Endothelial cell of hepatic sinusoid (primary cell): ENCODE results near the gene SCN3B.

ENCODE experiments used
- in situ Hi-C: cut with HindIII; loops from 2 replicates; pipeline ENCODE4 v1.10.0; 2017; ENCODE audit warnings: low sequenced_read_pairs

Gene SCN3B

DNA sequence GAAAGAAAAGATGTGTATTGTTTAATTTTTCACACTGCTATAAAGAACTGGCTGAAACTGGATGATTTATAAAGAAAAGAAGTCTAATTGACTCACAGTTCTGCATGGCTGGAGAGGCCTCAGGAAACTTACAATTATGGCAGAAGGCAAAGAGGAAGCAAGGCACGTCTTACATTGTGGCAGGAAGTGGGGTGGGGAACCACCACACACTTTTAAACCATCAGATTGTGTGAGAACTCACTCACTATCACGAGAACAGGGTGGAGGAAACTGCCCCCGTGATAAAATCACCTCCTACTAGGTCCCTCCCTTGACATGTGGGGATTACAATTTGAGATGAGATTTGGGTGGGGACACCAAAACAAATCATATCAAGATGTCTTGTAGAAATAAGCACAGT, 5.5 kb upstream of the SCN3B start:
- in situ Hi-C loops = loop anchor here (5.0 kb wide), 1 partner anchor 32 kb away; no protein-coding TSS in a partner anchor

DNA sequence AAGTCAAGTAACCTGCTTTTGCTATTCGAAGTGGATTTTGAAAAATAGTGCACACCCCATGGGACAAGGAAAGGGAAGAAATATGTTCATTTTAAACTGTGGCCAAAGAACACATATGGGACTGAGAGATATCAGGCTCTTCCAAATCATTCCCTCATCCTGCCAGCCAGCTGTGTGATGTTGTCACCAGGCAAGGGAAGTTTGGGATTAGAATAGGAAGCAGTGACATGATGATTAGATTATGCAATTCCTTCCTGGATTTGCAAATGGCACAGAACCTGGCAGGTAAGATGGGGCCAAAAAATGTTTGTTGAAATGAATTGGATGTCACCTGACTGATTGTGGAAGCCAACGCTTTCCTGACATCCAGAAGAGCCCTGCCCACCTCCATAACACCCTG, 4.9 kb upstream of the SCN3B start:
- in situ Hi-C loops = loop anchor here (5.0 kb wide), 1 partner anchor 33 kb away; no protein-coding TSS in a partner anchor

DNA sequence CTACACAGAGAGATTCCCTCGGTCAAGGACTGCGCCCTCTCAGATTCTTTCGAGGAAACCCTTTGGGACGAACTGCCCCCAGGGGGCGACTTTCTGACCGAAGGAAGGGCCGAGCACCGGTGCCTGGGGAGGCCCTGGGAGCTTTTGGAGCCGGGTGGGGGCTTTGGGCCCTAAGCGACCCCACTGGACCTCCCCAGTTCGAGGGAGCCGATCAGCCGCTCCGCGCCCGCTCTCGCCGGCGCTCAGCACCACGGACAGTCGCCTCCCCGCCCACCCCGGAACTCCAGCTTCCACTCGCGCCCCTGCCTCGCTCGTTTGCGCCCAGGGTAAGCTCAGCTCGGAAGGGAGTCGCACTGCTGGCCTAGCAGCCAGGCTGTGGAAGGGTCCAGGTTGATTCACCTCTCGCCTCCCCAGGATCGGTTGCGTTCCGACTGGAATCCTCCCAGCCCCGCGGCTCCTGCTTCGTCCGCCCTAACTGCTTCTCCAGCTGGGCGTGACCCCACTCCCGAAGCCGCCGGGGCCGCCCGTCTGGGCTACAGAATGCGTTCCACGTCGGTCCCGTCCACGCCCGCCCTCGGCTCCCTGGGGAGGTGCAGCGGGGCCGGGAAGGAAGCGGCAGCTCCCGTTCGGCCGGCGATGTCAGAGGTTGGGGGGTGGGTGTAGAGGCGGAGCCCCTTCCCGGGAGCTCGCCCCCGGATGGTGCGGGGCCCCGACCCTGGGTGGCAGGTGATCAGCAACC, 428 bp downstream of the SCN3B start:
- in situ Hi-C loops = no loop called here

DNA sequence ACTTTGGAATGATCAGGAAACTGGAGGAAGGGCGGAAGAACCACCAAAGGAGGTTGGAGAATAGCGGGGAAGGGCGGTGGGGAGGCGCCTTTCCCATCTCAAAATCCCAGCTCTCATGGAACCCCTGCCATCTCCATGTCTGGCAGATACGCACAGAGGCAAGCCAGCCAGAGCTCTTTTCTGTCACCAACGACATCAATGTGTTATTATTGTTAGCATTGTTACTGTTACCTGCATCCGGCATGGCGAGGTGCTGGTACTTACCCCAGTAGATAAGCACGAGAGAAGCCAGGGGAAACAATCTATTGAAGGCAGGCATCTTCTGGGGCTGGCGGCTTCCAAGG, 969 bp downstream of the SCN3B start:
- in situ Hi-C loops = no loop called here

DNA sequence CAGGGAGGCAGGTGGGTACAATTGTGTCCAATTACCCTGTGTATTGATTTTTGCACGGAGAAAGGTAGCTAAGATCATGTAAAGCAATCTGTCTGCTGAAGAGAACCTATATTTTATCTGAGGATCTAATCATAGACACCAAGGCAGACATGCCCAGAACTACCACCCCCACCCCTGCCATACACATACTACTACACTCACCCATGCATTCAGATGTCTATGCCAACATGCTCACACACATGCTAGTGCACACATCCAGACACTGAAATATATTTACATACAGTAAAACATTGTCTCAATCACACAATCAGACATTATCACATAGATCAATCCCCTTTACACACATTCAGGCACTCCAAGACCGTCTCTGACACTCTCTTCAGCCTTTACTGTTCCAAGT, 1.8 kb downstream of the SCN3B start:
- in situ Hi-C loops = no loop called here

DNA sequence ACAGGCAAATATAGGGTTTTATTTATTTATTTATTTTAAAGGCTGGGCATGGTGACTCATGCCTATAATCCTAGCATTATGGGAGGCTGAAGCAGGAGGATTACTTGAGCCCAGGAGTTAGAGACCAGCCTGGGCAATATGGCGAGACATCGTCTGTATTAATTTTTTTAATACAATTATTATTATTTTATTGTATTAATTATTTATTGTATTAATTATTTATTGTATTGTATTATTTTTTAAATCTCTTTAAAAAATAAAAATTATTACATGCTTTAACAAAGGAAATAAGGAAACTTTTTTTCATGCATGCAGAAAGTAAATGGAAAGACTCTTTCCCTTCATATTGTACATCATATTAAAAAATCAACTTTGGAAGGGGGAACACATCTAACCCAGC, 3.5 kb downstream of the SCN3B start:
- in situ Hi-C loops = no loop called here

DNA sequence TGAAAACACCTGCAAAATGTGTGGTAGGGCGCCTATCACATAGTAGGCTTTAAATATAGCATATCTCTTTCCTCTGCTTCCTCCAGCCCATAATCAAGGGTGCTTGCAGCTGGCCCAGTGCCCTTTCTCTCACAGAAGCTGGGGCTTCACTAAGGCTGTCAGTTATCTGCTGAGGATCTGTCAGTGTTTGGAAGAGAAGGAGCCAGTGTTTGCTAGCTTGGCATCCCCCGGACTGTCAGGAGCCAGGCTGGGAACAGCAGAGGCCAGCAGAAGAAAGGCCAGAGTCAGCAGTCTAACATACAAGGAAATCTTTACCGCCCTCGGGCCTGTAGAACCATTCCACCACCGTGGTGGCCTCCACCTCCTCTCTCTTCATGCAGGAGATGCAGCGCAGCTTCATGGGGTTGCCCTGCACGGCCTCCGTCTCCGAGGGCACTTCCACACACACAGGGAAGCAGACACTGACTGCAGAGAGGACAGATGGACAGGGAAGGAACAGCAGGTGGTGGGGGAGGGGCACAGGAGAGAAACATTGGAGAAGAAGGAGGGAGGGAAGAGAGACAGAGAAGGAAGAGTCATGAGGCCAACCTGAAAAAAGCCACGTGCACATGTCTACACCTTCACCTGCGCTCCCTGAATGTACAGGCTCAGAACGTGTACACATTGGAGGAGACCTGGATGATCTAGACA, 9.0 kb downstream of the SCN3B start:
- in situ Hi-C loops = no loop called here

DNA sequence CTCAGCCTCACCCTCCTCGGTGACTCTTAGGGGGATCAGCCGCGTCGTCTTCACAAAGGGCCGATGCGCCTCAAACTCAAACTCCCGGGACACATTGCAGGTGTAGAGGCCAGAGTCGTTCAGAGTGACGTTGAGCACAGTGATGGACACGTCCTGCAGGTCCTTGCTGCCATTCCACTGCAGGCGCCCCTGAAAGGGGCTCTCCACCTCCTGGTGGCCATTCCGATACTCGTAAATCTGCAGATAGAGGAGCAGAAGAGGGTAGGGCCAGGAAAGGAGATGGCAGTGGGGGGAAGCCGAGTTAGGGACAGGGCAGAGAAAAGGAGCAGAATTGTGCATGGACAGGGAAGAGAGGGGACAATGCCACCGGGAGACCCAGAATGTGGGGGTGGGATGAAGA, 12.0 kb downstream of the SCN3B start:
- in situ Hi-C loops = no loop called here

DNA sequence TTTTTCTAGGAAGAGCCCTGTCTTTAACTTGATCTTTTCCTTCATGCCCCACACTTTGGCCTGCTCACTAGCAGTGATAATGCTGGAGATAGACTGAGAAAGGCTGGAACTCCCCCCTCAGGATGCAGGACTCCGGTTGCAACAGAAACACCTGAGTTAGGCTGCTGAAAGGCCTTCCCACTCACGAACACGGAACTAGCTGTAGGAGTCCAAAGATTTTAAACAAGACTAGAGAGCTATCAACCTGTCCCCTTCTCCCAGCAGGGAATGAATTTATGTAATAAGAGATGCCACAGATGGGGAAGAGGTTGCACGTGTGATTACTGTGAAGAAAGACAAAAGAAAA, 13.0 kb downstream of the SCN3B start:
- in situ Hi-C loops = no loop called here

DNA sequence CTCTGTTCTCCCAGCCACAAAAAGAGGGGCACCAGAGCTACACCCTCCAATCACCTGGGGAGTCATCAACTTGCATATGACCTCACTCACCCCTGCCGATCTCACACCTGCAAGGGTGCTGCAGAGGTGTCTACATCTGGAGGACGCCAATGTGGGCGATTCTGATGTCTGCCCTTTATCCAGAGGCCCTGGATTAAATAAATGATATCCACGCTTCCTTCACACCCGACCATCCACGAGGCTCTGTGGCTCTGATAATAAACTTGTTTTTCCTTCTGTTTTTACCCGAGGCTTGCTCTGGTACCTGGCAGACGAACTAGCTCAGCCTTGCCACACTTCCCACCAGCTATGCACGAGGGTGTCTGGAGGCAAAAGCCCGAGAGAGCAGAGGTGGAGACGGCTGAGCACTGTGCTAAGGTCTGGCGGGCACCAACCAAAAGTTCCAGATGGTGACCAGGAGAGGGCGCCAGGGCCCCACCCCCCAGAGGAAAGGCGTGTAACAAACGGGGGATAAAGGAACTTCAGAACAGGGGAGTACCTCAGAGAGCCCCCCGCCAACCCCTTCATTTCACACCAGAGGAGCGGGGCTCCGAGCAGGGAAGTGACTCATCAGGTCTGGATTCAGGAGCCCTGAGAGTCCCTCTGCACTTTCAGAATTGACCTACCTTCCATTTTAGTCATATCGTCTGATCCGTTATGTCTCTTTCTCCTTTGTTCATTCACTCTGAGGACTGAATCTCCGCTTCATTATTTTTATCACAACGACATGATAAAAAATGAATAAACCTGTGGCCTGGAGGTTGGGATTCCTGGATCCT, 13.5 kb downstream of the SCN3B start:
- in situ Hi-C loops = no loop called here

DNA sequence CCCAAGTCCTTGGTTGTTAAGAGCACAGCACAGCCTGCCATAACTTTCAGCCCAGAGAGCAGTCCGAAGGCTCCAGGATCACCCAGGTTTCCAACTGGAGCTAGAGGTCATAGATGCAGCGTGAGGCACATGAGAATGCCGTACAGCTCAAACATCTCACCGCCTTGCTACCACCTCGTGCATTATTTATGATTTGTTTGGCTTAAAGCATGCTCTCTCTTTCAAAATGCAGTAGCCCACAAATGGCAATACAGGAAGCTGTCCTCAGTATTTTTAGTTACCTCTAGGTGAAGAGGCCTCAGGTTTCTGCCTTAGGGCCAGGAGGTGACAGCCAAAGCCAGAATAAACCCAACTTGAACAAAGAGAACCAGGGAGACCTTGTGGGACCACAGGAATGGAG, 14.4 kb downstream of the SCN3B start:
- in situ Hi-C loops = no loop called here

DNA sequence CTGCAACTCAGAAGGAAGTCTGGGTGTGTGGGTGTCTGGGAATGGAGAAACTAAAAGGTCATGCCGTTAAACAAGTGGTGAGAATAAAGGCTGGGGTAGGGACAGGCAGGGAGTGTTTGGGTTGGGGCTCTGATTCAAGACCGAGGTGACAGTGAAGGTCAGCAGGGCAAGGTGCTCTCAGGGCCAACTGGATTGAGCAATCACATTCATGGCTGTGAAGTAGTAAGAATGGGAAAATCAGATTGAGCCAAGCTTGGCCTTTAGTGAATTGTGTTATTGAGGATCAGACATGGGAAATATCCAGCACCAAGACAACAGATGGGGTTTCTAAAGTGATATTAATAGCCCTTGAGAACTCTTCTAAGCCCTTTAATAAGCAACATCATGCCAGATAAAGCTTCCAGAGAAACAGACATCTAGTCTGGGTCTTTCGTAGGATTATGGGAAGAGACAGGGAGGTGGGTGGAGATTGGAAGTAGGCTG, 24.3 kb downstream of the SCN3B start:
- in situ Hi-C loops = loop anchor here (5.0 kb wide), 1 partner anchor 82 kb away; no protein-coding TSS in a partner anchor

DNA sequence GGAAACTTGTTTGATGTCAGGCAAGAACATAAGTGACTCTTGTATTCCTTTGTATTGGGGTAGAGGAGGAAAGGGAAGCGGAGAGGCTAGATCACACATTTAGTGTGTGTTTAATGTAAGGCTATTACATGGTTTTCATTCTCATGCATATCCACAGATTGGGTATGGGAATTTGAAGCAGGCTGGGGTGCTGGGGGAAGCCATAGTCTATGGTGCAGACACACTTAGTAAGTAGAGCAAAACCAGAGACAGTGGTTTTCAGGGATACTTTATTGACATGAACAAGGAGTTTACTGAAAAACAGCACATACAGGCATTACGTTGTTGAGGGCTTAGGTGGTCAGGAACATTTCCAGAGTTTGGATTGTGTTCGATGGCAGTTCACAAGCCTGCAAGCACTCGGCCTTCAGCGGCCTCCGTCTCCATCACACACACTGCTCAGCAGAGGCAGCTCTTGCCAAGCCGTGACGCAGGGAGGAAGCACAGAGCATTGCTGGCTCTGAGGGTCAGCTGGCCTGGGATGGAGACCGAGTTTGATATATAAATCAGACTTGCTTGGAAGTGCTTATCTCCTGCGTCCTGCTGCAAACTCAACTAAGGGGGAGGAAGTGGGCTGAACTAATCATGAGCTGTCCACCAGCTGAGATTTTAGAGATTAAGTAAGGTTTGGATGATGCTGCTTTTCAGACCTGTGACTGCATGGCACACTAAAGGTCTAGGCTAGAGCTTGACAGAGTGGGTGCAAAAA, 25.3 kb downstream of the SCN3B start:
- in situ Hi-C loops = no loop called here

DNA sequence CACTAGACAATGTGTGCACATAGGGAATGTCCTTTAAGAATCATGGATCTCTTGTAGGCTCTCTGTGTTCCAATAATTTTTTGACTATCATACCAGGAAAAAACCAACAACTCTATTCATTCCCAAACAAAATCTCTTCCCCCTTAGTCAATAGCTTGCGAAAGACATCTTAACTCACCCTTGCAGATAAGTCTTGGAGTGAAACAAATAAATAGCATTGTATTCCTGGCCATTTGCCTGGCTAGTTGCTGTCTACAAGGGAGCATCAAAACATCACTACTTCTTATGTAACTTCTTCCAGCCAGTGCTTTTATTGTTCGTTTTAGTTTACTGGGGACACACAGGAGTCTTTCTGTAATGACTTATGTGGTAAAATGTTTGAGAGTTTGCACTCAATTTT, 29.4 kb downstream of the SCN3B start:
- in situ Hi-C loops = no loop called here

DNA sequence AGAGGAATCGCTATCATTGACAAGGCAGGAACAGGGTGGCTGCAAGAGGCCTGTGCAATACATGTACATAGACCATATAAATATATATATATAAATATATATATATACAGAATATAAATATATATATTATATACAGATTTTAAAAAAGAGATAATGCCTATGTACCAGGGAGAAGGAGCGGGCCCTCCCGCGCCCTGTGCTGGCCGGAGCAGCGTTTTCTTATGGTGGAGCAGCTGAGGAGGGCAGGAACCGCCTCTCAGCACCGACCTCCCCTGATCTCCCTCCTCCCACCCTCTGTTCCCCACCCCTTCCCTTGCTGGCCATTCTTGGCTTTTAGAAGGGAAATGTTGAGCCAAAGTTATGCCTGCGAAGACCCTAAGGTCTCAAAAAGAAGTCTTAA, 31.8 kb downstream of the SCN3B start:
- in situ Hi-C loops = no loop called here

DNA sequence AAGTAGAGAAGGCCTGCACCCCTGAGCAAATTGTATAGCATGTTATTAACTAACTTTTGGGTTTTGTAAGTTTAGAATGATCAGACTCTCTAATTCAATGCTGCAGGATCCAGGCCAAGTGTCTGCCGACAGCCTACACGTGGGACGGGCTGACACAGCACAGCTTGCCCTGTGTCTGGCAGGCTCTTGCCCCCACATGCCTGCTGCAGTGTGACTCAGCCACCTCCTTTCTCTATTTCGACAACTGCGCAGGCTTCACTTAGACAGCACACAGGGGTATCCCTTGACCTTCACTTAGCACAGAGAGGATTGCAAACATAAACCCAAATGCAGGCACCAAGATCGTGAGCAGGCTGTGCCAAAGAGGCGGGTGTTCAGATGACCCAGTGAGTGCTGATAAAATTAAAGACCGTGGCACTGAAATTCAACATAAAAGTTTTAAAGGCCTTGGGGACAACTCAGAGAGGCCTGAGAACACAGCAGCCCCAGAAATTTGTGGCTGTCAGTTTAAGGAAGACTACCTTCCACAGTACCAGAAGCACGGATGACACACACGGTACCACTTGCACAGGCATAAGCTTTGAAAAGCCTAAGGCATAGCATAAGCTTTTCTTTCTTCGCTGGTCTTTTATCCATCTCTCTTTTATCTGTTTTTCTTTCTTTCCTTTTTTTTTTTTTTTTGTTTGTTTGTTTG, 37.8 kb downstream of the SCN3B start:
- in situ Hi-C loops = no loop called here

DNA sequence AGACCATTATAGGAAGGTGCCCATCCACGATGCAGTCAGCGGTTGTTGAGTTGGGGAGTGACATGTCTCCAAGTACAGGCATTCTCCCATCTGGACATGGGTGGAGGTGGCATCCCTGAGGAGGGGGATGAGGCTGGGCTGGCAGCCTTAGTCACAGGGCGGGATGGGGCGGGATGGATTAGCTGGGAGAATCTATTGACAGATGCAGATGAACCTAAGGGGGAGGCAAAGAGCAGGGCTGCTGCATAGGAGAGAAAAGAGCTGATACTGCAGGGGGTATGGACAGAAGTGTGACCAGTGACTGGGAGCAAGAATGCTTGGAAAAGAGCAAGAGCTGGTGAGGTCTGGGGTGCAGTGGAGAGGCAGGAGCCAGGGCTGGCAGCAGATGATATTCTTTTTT, 42.7 kb downstream of the SCN3B start:
- in situ Hi-C loops = no loop called here

DNA sequence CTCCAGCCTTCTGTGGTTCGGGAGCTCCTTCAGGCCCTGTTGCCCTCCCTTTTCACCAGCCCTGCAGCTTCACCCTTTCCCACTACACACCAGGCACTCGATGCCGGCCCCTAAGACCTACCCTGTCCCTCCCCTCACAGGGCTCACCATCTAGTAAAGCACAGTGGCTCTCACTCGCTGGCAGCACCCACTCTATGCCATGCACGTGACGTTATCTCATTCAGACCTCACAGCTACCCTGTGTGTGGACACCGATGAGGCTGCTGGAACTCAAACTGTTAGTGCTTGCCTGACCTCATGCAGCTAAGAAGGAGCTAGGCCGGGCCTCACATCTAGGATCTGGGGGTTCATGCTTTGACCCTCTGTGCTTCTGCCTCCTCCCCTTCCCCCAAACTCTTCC, 45.5 kb downstream of the SCN3B start:
- in situ Hi-C loops = no loop called here

DNA sequence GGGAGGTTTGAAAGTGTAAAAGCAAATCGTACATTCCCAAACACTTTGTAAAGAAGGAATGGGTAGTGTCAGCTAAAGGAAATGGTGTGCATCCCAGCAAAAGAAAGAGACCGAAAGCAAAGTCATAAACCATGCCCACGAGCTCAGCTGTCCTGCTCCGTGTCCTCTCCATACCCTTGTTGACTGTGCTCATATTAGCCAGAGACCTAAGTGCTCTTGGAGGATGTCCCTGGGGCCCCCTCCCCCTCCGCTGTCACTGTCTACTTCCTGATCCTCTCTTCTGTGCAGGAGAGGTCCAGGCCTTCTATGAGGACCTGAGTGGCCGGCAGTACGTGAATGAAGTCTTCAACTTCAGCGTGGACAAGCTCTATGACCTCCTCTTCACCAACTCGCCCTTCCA, 46.1 kb downstream of the SCN3B start:
- in situ Hi-C loops = no loop called here

DNA sequence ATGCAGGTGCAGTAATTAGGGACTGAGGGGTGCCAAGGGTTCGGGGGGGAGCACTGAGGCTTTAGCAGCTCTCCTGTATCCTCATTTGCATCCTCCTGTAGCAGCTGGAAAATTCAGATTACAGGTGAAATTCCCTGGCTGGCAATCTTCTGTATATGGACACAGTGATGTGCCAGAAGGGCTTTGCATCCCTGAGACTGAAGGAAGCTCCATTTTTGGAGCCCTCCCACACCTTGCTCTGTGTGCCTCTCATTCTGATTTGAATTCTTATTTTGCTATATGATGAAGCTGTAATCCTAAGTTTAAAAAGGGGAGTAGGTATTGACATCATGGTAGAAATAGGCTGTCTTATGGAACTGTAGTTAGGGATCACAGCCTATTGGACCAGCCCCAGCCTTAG, 46.6 kb downstream of the SCN3B start:
- in situ Hi-C loops = no loop called here
